ENCODE measurements around the gene TTC1.
"Not testable (repeated sequence)": the region's sequence is repeated elsewhere in the genome, so short reads cannot be mapped to it uniquely, and the experiment has no call there.

Gene TTC1

GRCh38 chr5:160044391-160044804, 35.5 kb downstream of the TTC1 start:
- DNase-seq: no peak

- DNase-seq: no peak
Observed at GRCh38 chr5:160044967-160045366, 36.0 kb downstream of the TTC1 start.

GRCh38 chr5:160047423-160047822, 38.5 kb downstream of the TTC1 start:
- DNase-seq: no peak

DNA sequence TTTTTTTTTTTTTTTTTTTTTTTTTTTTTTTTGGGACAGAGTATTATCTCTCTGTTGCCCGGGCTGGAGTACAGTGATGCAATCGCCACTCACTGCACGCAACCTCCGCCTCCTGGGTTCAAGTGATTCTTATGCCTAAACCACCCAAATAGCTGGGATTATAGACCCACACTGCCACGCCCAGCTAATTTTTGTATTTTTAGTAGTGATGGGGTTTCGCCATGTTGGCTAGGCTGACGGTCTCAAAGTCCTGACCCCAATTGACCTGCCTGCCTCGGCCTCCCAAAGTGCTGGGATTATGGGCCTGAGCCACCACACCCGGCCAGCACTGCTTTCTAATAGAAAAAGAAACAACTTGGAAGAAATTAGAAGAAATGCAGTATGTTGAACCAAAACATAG, 39.2 kb downstream of the TTC1 start:
- DNase-seq: no peak

- no peak for DNase-seq
Observed at GRCh38 chr5:160049099-160049498, 40.2 kb downstream of the TTC1 start.

DNA sequence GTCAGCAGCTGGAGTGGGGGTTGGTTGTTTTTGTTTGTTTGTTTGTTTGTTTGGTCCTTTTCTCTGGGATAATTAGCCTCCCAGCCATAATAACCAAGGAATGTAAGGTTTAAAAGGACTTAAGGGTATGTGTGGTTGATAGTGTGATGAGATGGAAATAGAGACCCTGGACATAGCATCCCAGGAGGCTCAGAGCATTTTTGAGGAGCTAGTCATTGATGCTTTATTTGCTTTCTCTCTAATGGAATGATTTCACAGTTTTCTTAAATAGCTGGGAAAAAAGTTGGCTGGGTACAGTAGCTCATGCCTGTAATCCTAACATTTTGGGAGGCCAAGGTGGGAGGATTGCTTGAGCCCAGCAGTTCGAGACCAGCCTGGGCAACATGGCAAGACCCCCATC, 45.1 kb downstream of the TTC1 start:
- no peak for DNase-seq

GRCh38 chr5:160054831-160055230, 45.9 kb downstream of the TTC1 start:
- no peak for DNase-seq

GRCh38 chr5:160057256-160057655, 48.3 kb downstream of the TTC1 start:
- no peak for DNase-seq

GRCh38 chr5:160060001-160060400, 51.1 kb downstream of the TTC1 start:
- no peak for DNase-seq

- no peak for DNase-seq
Observed at GRCh38 chr5:160061770-160062169, 52.8 kb downstream of the TTC1 start.

GRCh38 chr5:160064417-160064810, 55.5 kb downstream of the TTC1 start:
- no peak for DNase-seq

DNA sequence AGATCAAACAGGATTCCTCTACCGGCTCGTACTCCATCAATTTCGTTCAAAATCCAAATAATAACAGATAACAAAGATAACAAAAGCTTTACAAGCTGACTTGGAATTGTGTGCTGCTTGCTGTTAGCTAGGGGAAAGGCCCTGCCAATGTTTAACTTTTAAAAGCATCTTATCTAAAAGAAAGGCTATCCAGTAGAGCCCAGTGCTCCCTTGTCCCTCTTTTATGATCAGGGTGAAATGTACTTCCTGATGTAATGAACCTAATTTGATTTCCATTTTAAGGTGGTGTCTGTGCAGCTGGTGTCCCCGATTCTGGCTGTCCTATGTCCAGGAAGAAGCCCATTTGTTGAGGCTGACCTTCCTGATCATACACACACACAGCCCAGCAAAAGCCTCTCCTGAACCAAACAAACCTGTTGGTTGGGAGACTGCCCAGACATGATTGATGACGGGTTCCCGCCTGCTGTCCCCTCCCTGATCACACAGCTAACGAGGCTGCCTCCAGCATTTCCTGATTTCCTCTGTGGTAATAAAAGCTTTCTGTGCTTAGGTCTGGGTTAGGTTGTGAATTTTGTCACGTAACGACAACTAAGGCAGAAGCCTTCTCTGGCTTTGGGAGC, 56.2 kb downstream of the TTC1 start:
- DNase-seq: no peak

GRCh38 chr5:160069120-160069519, 60.2 kb downstream of the TTC1 start:
- DNase-seq: not testable (repeated sequence)

GRCh38 chr5:160071516-160071915, 62.6 kb downstream of the TTC1 start:
- DNase-seq: no peak

DNA sequence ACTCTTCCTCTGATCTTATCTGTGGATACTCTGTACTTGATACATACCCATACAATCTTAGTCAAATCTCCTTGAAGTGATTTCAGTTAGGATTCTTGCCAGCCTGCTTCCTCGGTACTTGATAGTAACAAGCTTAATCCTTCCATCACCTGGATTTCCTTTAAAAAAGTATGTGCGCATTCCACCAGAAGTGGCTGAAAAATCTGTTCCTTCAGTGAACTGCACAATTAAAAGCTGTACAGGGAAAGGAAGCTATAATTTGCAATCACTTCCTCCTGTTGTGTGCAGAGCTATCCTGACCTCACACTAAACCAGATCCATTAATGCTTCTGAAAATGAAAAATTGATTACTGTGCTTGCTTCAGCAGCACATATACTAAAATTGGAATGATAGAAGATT, 63.0 kb downstream of the TTC1 start:
- no peak for DNase-seq

- no peak for DNase-seq
Observed at GRCh38 chr5:160075073-160075472, 66.1 kb downstream of the TTC1 start.

- no peak for DNase-seq
Observed at GRCh38 chr5:160076997-160077396, 68.1 kb downstream of the TTC1 start.

DNA sequence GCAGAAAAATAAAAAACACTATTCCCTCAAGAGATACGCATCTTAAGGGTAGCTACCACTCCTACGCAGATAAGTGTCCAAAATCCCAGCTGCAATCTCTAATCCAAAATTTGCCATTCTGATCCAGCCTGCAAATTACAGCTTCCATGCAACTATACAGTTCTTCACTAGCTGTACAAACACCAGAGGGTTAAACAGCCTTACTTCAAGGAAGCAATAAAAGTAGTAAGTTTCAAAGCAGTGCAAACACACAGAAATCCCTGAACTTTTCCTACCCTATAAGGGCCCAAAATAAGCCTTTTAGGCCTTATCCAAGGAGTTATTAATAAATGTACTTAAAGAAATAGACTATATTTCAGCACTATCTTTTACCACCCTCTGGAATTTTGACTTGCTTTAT, 70.8 kb downstream of the TTC1 start:
- DNase-seq: no peak

- no peak for DNase-seq
Observed at GRCh38 chr5:160081495-160081894, 72.6 kb downstream of the TTC1 start.

DNA sequence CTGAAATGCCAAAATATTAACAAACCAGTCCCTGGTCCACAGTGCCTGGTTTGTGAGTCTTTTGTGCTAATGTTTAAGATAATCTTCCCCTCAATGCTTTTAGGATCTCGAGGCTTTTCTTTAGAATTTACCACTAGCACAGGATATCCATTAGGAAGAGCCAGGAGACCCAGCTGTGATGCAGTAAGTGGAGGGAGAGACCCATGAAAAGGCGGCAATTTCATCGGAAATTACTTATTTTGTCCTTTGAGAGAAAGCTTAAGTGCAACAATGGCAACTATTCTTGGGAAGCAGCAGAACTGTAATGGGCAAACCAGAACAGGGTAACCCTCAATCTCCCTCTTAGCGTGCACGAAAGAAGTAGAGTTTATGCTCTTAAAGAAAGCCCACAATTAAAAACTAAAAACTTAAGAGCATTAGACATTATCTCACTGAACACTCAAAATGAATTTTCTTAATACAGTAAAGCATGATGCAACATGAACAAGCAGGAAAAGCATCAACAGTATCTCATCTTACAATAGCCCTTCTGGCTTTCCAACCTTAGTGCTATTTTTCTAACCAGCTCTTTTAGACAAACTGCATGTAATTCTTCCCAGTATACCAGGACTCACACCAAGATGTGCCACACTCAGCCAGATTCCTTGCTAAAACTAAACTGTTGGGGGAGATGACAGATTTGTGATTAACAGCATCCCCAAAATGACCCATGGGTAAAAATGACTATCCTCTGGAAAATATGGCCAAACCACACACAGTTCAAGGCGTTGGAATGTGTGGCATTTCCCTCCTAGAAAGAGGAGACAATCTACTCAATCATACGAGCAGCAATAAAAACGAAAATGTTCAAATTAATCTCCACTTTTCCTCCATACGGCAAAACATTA, 73.9 kb downstream of the TTC1 start:
- DNase-seq: no peak

GRCh38 chr5:160083501-160083900, 74.6 kb downstream of the TTC1 start:
- no peak for DNase-seq

- no peak for DNase-seq
Observed at GRCh38 chr5:160084144-160084543, 75.2 kb downstream of the TTC1 start.

- no peak for DNase-seq
Observed at GRCh38 chr5:160087199-160087598, 78.3 kb downstream of the TTC1 start.

DNA sequence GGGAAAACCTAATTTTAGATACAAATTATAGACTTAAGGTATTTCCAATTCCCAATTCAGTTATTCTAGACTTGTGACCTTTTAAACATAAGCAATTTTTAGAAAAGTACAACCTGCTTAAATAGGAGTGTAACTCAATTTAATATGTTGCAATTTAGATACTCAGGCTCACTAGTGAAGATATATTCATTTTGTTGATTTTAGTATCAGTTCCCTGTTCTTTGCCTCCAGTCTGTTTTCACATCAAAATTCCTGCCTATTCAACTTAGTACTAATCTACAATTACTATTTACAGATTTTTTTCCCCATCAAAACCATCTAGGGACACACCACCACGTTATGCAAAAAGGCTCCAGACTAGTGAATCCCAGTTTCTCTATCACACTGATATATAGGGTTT, 79.9 kb downstream of the TTC1 start:
- DNase-seq: no peak

DNA sequence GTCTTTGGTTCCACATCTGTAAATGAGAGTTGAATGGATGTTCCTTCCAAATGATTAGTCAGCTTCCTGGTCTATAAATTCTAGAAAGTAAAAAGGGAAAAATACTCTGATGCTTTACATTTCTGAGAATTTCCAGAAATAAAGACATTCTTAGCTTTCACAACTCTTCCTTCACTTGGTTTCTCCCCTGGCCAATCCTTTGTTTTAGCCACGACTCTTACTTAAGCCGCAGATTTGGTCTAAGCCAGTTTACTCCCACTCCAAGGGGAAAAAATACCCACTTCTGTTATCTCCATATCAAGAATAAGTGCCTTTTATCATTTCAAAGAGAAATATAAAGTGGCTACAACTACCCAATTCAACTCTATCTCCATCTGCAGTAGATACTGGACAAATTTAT, 80.6 kb downstream of the TTC1 start:
- DNase-seq: no peak
